Endothelial cell of umbilical vein (primary cell): ENCODE data around the gene RSPH3. TPM values are rescaled to one million over a fixed set of nuclear protein-coding genes. Genes with fewer than 3 reads are reported as not detected.

ENCODE experiments used
- BruUV-seq: library from RNA; stranded (reverse); fragments of 400-500 nt; replicated peaks from 2 replicates; lab custom pipeline; 2021; lab: Mats Ljungman, UMichigan
- CTCF ChIA-PET: fragments of 300-600, 350-600 bp; sonication (Branson Sonifier 250); formaldehyde crosslinking; loops from one replicate; lab custom pipeline; 2021; ENCODE audit warnings: antibody characterized with exemption, inconsistent platforms; lab: Charles Lee
- POLR2A ChIA-PET: fragments of 300-600, 350-600 bp; sonication (Branson Sonifier 250); formaldehyde crosslinking; loops from one replicate; lab custom pipeline; 2021; ENCODE audit warnings: antibody characterized with exemption, inconsistent platforms; lab: Charles Lee
- DNase-seq: peaks from one replicate; pipeline ENCODE4 v3.0.0-alpha.2; 2011; ENCODE audit warnings: low read depth, low spot score
- FAIRE-seq: peaks from 2 replicates; lab custom pipeline; 2011; peaks lifted over from hg19 to GRCh38; lab: Jason Lieb, UNC
- H2AFZ ChIP-seq: 2 replicates; pipeline ENCODE4 v1.6.0; 2012; ENCODE audit warnings: low read depth, low read length, control low read depth, inconsistent platforms
- H3K27ac ChIP-seq: 2 replicates; pipeline ENCODE4 v1.5.1; 2011; ENCODE audit warnings: low read depth, mild to moderate bottlenecking, control low read depth, low read length, moderate library complexity; ENCODE audit not compliant: insufficient read depth
- H3K27me3 ChIP-seq, 2 experiments: 2 replicates each; pipeline versions ENCODE4 v1.6.0 to v1.6.1; 2011; ENCODE audit warnings: low read length in 2 of 2, mixed read lengths in 1 of 2; ENCODE audit not compliant: control insufficient read depth in 2 of 2, insufficient read depth in 2 of 2
- H3K36me3 ChIP-seq, 2 experiments: 2 replicates in 1 of 2; 3 replicates in 1 of 2; pipeline ENCODE4 v1.5.1; 2011; ENCODE audit warnings: low read length in 2 of 2, mild to moderate bottlenecking in 1 of 2, moderate library complexity in 1 of 2; ENCODE audit not compliant: control insufficient read depth in 2 of 2, insufficient read depth in 2 of 2; ENCODE audit errors: extremely low read depth in 1 of 2
- H3K4me1 ChIP-seq: 3 replicates; pipeline ENCODE4 v1.5.1; 2011; ENCODE audit warnings: mild to moderate bottlenecking, low read length; ENCODE audit not compliant: control insufficient read depth, insufficient read depth; ENCODE audit errors: extremely low read depth
- H3K4me2 ChIP-seq: 2 replicates; pipeline ENCODE4 v1.6.1; 2011; ENCODE audit warnings: low read length, control low read depth, mixed read lengths; ENCODE audit not compliant: insufficient read depth
- H3K4me3 ChIP-seq, 3 experiments: fragments of 200-600 bp in 1 of 3; sonication (generic), shearing (Covaris generic) in 1 of 3; replicated peaks in 1 of 3; 2 replicates each; pipeline ENCODE4 v1.5.1; 2011 to 2016; ENCODE audit warnings: control low read depth in 3 of 3, low read length in 3 of 3, mild to moderate bottlenecking in 2 of 3, inconsistent platforms in 1 of 3, low read depth in 1 of 3, moderate library complexity in 1 of 3; ENCODE audit not compliant: insufficient read depth in 1 of 3
- H3K79me2 ChIP-seq: 2 replicates; pipeline ENCODE4 v1.6.0; 2012; ENCODE audit warnings: low read length, inconsistent platforms; ENCODE audit not compliant: control insufficient read depth, insufficient read depth
- H3K9ac ChIP-seq: replicated peaks from 2 replicates; pipeline ENCODE3; 2011; ENCODE audit warnings: low read length, control low read depth; ENCODE audit not compliant: insufficient read depth; ENCODE audit errors: extremely low read depth
- H3K9me1 ChIP-seq: replicated peaks from 3 replicates; pipeline ENCODE4 v1.6.0; 2011; ENCODE audit warnings: mild to moderate bottlenecking, low read length; ENCODE audit not compliant: control insufficient read depth, insufficient read depth; ENCODE audit errors: extremely low read depth
- H3K9me3 ChIP-seq: replicated peaks from 2 replicates; pipeline ENCODE4 v1.5.1; 2012; ENCODE audit warnings: low read length, inconsistent platforms; ENCODE audit not compliant: control insufficient read depth, insufficient read depth
- H4K20me1 ChIP-seq: replicated peaks from 2 replicates; pipeline ENCODE3; 2011; ENCODE audit warnings: mild to moderate bottlenecking, low read length; ENCODE audit not compliant: control insufficient read depth, insufficient read depth; ENCODE audit errors: extremely low read depth
- CTCF ChIP-seq, 2 donors: IDR thresholded peaks; 1 replicate in 1 of 2; 2 replicates in 1 of 2; pipeline ENCODE4 v1.5.1; 2011; ENCODE audit warnings: low read length in 2 of 2, mild to moderate bottlenecking in 2 of 2, moderate library complexity in 2 of 2, control low read depth in 1 of 2, inconsistent platforms in 1 of 2, low read depth in 1 of 2; ENCODE audit not compliant: insufficient read depth in 1 of 2; ENCODE audit errors: extremely low read depth in 1 of 2
- EZH2 ChIP-seq: IDR thresholded peaks from 2 replicates; pipeline ENCODE4 v1.6.1; 2012; ENCODE audit warnings: borderline replicate concordance, low read depth, mild to moderate bottlenecking, moderate library complexity, low read length, inconsistent platforms; ENCODE audit not compliant: severe bottlenecking
- FOS ChIP-seq: IDR thresholded peaks from 2 replicates; pipeline ENCODE4 v1.6.1; 2011; ENCODE audit warnings: mild to moderate bottlenecking, low read length, moderate library complexity, borderline replicate concordance; ENCODE audit not compliant: insufficient read depth
- GATA2 ChIP-seq: IDR thresholded peaks from 2 replicates; pipeline ENCODE4 v1.7.0; 2011; ENCODE audit warnings: low read depth, mild to moderate bottlenecking, moderate library complexity, mixed read lengths, low read length; ENCODE audit not compliant: insufficient read length, insufficient read depth
- JUN ChIP-seq: IDR thresholded peaks from 2 replicates; pipeline ENCODE4 v1.6.1; 2011; ENCODE audit warnings: borderline replicate concordance, low read depth; ENCODE audit not compliant: insufficient read length, insufficient read depth
- MAX ChIP-seq: IDR thresholded peaks from 2 replicates; pipeline ENCODE4 v1.6.1; 2011; ENCODE audit not compliant: insufficient read depth, insufficient read length
- MYC ChIP-seq: IDR thresholded peaks from one replicate; pipeline ENCODE4 v1.6.1; 2011; ENCODE audit warnings: mild to moderate bottlenecking, low read depth, low read length
- POLR2A ChIP-seq: IDR thresholded peaks from 2 replicates; pipeline ENCODE4 v1.6.1; 2012; ENCODE audit warnings: low read depth, mild to moderate bottlenecking, control low read depth, low read length
- POLR2AphosphoS5 ChIP-seq: IDR thresholded peaks from 2 replicates; pipeline ENCODE4 v1.6.1; 2012; ENCODE audit warnings: low read depth, mild to moderate bottlenecking, control low read depth, low read length, moderate library complexity; ENCODE audit not compliant: insufficient read depth
- dilution Hi-C: fragments of 300-500 bp; cut with MboI; formaldehyde crosslinking; loops from one replicate; pipeline ENCODE4 v1.15.0; 2019; ENCODE audit warnings: low sequenced_read_pairs; ENCODE audit not compliant: extremely low pct_ligation_motif_present
- intact Hi-C: fragments of 100-400 bp; cut with micrococcal nuclease; formaldehyde crosslinking; loops from one replicate; pipeline ENCODE4 v1.10.0; 2022
- polyA plus RNA-seq, 4 experiments: library from polyadenylated mRNA; depleted of rRNA in 3 of 4; stranded (reverse) in 3 of 4; unstranded in 1 of 4; fragments of >200 nt; gene quantifications; 2 replicates each; pipeline versions ENCODE4 v1.2.1 to v1.2.3, GENCODE V29; 2011 to 2012; ENCODE audit warnings: missing spikeins in 1 of 4
- total RNA-seq: library from RNA; stranded (reverse); gene quantifications from 2 replicates; pipeline ENCODE4 v1.2.3, GENCODE V29; 2021

RSPH3 gene
- total and polyA plus RNA-seq, 2 donors (not counting 3 experiments of a cell fraction or from before 2014, with no cell fraction given), result 0.66 to 3.3 TPM

GRCh38 chr6:159039885-159040258 lies 39.9 kb upstream of the RSPH3 start:
- ChIA-PET CTCF (interaction anchor here (2.3 kb wide), 1 partner anchor 94 kb away, joined by 10 read pairs; no protein-coding TSS in a partner anchor), POLR2A (no interaction called here)
- FAIRE-seq (no peak), DNase-seq (no peak)
- Histone ChIP-seq H3K4me2 (no peak overlapping the region), H4K20me1 (no peaks in the 10 kb centered on the region), H3K4me1 (no peaks in the 10 kb centered on the region), H3K27me3 (peaks cover 6% of the 10 kb centered on the region in 2 experiments), H3K9me1 (no peaks in the 10 kb centered on the region), H3K9me3 (no peaks in the 10 kb centered on the region), H3K79me2 (no peaks in the 10 kb centered on the region), H3K4me3 (no peak overlapping the region), H3K36me3 (no peaks in the 10 kb centered on the region), H2AFZ (no peak overlapping the region), H3K27ac (no peak overlapping the region), H3K9ac (no peak overlapping the region)
- dilution Hi-C loops (no loop called here), intact Hi-C loops (no loop called here)
- BruUV-seq, result no TSS peak
- TF ChIP-seq POLR2AphosphoS5 (no peak), FOS (no peak), GATA2 (no peak), MAX (no peak), EZH2 (no peak), MYC (no peak), JUN (no peak), POLR2A (no peak), CTCF (IDR thresholded peaks at IDR 0.05; ENCODE audit: extremely low read depth in 1 of 2, insufficient read depth in 1 of 2, low read depth in 1 of 2, low read length in 2 of 2) (no peak)
